SJCRH30 (cell line): ENCODE measurements around the gene MYO18B. TPM values are rescaled to one million over a fixed set of nuclear protein-coding genes. Genes with fewer than 3 reads are reported as not detected.

Source experiments
- DNase-seq, 2 experiments: peaks; one replicate each; pipeline ENCODE4 v3.0.0-alpha.2; 2015 to 2020
- H3K27ac ChIP-seq: fragments of 250-450 bp; sonication (Bioruptor Pico); 2 replicates; pipeline ENCODE4 v1.5.1; 2020; ENCODE audit warnings: mild to moderate bottlenecking, moderate library complexity
- H3K27me3 ChIP-seq: fragments of 250-450 bp; sonication (Bioruptor Pico); 2 replicates; pipeline ENCODE4 v1.5.1; 2020; ENCODE audit warnings: mild to moderate bottlenecking, moderate library complexity
- H3K36me3 ChIP-seq: fragments of 250-450 bp; sonication (Bioruptor Pico); 2 replicates; pipeline ENCODE4 v1.5.1; 2020; ENCODE audit warnings: mild to moderate bottlenecking, moderate library complexity
- H3K4me1 ChIP-seq: fragments of 250-450 bp; sonication (Bioruptor Pico); 2 replicates; pipeline ENCODE4 v1.5.1; 2020; ENCODE audit warnings: mild to moderate bottlenecking, moderate library complexity
- H3K4me3 ChIP-seq: fragments of 250-450 bp; sonication (Bioruptor Pico); 2 replicates; pipeline ENCODE4 v1.5.1; 2020; ENCODE audit warnings: mild to moderate bottlenecking, moderate library complexity
- H3K9me3 ChIP-seq: fragments of 250-450 bp; sonication (Bioruptor Pico); replicated peaks from 2 replicates; pipeline ENCODE4 v1.5.1; 2020; ENCODE audit warnings: mild to moderate bottlenecking, moderate library complexity
- total RNA-seq: library from RNA; depleted of rRNA; stranded (reverse); fragments of >200 nt; shearing (Covaris generic); gene quantifications from 2 replicates; pipeline ENCODE4 v1.2.3, GENCODE V29; 2014

Gene MYO18B
- total RNA-seq, 1 experiment from 2014 or later: 40.6 TPM

DNA sequence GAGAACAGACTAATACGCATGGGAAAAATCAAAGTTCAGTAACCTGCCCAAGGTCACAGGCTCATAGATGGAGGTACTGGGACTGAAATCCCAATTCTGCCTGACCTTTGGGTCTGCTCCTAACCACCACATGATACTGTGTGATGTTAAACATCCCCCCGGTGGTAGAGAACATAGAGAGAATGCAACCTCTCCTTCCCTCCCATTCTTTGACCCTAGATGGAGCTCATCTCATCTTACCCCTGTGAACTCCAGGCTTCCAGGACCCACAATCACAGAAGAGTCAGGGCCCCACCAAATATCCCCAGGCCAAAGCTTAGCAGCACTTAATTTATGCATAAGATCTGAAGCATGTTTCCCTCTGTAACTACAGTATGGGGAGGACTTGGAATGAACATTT is 198.5 kb downstream of the MYO18B start:
- Histone ChIP-seq H3K27ac (no peak overlapping the region), H3K4me1 (peaks cover 30% of the 10 kb centered on the region), H3K27me3 (no peaks in the 10 kb centered on the region), H3K4me3 (no peak overlapping the region), H3K9me3 (no peaks in the 10 kb centered on the region), H3K36me3 (peaks cover 40% of the 10 kb centered on the region)
- DNase-seq: no peak

DNA sequence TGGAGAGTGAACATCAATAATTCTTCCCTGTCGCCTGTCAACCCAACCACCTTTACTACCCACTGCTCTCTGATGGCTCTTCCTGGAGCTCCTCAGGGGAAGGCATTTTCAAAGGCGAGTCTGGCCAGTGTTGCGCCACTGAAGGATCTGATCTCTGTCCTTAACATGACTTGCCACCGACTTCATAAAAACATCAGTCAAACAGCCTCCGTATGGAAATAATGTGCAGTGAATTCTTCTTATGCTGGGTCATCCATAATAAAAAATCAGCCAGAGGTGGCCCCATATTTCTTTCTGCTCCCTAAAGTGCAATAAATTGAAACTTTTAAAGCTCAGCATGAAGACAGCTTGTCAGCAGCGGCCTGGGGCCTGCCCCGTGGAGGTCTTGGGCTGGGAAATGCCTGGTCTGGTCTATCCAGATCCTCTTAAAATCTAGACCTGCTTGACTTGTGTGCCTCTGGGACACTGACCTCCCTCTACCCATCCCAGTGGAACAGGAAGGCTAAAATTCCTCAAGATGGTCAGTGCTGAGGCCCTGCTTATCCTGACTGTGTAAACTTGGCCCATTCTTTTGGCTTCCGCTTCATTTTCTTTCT is 199.5 kb downstream of the MYO18B start:
- Histone ChIP-seq H3K27me3 (no peaks in the 10 kb centered on the region), H3K9me3 (no peaks in the 10 kb centered on the region), H3K36me3 (peaks cover 40% of the 10 kb centered on the region), H3K4me3 (no peak overlapping the region), H3K4me1 (peaks cover 30% of the 10 kb centered on the region), H3K27ac (peak overlapping the region; percentile 84)
- no peak for DNase-seq

- H3K36me3 ChIP-seq: peaks cover 42% of the 10 kb centered on the region
- H3K4me1 ChIP-seq: peaks cover 30% of the 10 kb centered on the region
- H3K27me3 ChIP-seq: no peaks in the 10 kb centered on the region
- peak overlapping the region; percentile 84 for H3K27ac ChIP-seq
- peak; percentile 83 to 91 for DNase-seq
- H3K4me3 ChIP-seq: no peak overlapping the region
- H3K9me3 ChIP-seq: no peaks in the 10 kb centered on the region
These were observed 200.3 kb downstream of the MYO18B start for GRCh38 chr22:25942115-25942855.

DNA sequence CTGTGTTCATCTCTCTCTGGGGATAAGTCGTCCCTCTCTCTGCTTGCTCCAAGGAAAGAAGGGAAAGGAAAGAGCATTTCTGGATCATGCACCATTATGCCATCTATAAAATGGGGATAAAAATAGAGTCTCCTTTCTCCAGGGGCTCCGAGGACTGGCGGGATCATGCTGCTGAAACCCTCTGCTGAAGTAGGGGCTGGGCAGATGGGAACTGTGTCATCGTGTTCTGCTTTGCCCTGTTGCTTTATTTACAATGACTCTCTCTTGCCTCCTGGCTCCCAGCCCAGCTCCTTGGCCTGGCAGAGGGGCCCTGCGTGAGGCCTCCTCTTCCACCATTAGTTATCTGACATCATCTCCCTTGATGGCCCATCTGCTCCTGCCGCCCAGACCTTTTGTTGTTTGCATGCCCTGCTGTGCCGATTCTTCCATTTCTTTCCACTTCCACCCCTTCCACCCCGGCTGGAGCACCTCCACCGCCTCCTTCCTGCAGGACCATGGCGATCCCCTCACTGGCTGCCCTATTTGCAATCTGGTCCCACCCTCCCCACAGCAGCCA is 200.9 kb downstream of the MYO18B start:
- Histone ChIP-seq H3K4me1 (peaks cover 30% of the 10 kb centered on the region), H3K27ac (peak overlapping the region; percentile 84), H3K36me3 (peaks cover 41% of the 10 kb centered on the region), H3K4me3 (no peak overlapping the region), H3K27me3 (no peaks in the 10 kb centered on the region), H3K9me3 (no peaks in the 10 kb centered on the region)
- DNase-seq: peak; percentile 89 to 90

DNA sequence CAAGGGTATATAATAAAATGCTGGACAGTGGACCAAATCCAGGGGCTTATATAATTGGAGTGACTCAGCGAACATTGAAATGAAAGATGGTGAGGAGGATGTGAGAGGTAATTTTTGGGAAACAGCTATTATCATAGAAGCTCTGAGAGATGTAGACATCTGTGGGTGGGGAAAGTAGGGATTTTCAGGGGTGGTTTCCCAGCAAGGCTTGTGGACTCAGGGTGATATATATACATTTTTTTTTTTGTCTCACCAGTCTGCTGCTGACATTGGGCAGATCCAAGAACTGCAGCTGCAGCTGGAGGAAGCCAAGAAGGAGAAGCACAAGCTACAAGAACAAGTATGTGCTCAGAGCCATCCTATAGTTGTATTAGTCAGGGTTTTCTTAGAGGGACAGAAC is 208.1 kb downstream of the MYO18B start:
- Histone ChIP-seq H3K27ac (no peak overlapping the region), H3K4me1 (no peaks in the 10 kb centered on the region), H3K9me3 (no peaks in the 10 kb centered on the region), H3K4me3 (no peak overlapping the region), H3K27me3 (no peaks in the 10 kb centered on the region), H3K36me3 (peaks cover 88% of the 10 kb centered on the region)
- DNase-seq: no peak

DNA sequence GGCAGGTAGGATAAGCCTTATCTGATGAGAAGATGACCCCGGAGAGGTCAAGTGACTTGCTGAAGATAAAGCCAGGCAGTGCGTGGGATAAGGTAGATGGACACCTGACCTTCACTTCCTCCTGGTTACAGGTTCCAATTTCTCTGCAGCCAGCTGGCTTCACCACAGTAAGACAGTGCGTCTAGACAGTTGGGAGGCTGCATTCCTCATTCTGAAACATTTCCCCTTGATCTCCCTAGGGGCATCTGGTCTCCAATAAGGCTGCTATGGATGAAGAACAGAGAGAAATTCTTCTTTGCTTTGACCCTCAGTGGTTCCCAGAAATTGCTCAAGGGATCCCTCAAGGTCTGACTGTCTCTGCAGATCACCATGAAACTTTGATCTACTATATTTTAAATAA is 211.3 kb downstream of the MYO18B start:
- Histone ChIP-seq H3K27ac (no peak overlapping the region), H3K27me3 (no peaks in the 10 kb centered on the region), H3K36me3 (peaks cover 84% of the 10 kb centered on the region), H3K9me3 (no peaks in the 10 kb centered on the region), H3K4me1 (no peaks in the 10 kb centered on the region), H3K4me3 (no peak overlapping the region)
- DNase-seq: no peak

GRCh38 chr22:25953919-25954318 is 211.9 kb downstream of the MYO18B start:
- Histone ChIP-seq H3K36me3 (peaks cover 85% of the 10 kb centered on the region), H3K27me3 (no peaks in the 10 kb centered on the region)

DNA sequence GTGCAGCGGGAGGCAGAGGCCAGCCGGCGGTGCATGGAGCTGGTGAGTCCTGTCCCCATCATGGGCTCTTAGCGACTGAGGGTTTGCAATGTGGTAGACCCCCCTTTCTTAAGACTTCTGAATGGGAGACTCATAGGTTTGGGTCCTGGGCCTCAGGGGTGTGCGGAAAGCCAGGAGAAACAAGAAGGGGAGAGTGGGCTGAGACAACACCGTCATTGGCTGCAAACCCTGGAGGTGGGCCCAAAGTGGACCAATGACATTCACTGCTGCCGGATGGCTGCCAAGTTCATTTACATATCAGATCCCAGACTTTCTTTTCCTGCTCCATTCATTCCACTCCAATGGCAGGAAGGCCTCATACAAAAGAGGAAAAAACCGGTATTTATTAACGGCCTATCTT is 213.3 kb downstream of the MYO18B start:
- Histone ChIP-seq H3K9me3 (no peaks in the 10 kb centered on the region), H3K36me3 (peaks cover 74% of the 10 kb centered on the region), H3K27ac (no peak overlapping the region), H3K4me1 (no peaks in the 10 kb centered on the region), H3K4me3 (no peak overlapping the region), H3K27me3 (no peaks in the 10 kb centered on the region)
- DNase-seq: no peak

More at GRCh38 chr22:25953919-25954318, 211.9 kb downstream of the MYO18B start:
- Histone ChIP-seq H3K9me3 (no peaks in the 10 kb centered on the region), H3K4me1 (no peaks in the 10 kb centered on the region), H3K4me3 (no peak overlapping the region), H3K27ac (no peak overlapping the region)
- no peak for DNase-seq

- DNase-seq: no peak
- peaks cover 66% of the 10 kb centered on the region for H3K36me3 ChIP-seq
- no peak overlapping the region for H3K27ac ChIP-seq
- no peaks in the 10 kb centered on the region for H3K4me1 ChIP-seq
- no peaks in the 10 kb centered on the region for H3K9me3 ChIP-seq
- H3K27me3 ChIP-seq: no peaks in the 10 kb centered on the region
- H3K4me3 ChIP-seq: no peak overlapping the region
These were observed 214.8 kb downstream of the MYO18B start for GRCh38 chr22:25956801-25957200.

- Histone ChIP-seq H3K4me1 (no peaks in the 10 kb centered on the region), H3K36me3 (peaks cover 66% of the 10 kb centered on the region), H3K9me3 (no peaks in the 10 kb centered on the region), H3K27ac (no peak overlapping the region), H3K4me3 (no peak overlapping the region), H3K27me3 (no peaks in the 10 kb centered on the region)
- DNase-seq: no peak
These were observed 218.1 kb downstream of the MYO18B start for GRCh38 chr22:25959818-25960774.

- no peak overlapping the region for H3K27ac ChIP-seq
- H3K9me3 ChIP-seq: no peaks in the 10 kb centered on the region
- no peak for DNase-seq
- H3K36me3 ChIP-seq: peaks cover 62% of the 10 kb centered on the region
- no peaks in the 10 kb centered on the region for H3K27me3 ChIP-seq
- H3K4me3 ChIP-seq: no peak overlapping the region
- no peaks in the 10 kb centered on the region for H3K4me1 ChIP-seq
These were observed 219.7 kb downstream of the MYO18B start for GRCh38 chr22:25961699-25962098.

GRCh38 chr22:25962711-25963110 is 220.7 kb downstream of the MYO18B start:
- no peaks in the 10 kb centered on the region for H3K9me3 ChIP-seq
- H3K27me3 ChIP-seq: no peaks in the 10 kb centered on the region
- H3K27ac ChIP-seq: no peak overlapping the region
- DNase-seq: no peak
- peaks cover 54% of the 10 kb centered on the region for H3K36me3 ChIP-seq
- H3K4me1 ChIP-seq: no peaks in the 10 kb centered on the region
- H3K4me3 ChIP-seq: no peak overlapping the region

DNA sequence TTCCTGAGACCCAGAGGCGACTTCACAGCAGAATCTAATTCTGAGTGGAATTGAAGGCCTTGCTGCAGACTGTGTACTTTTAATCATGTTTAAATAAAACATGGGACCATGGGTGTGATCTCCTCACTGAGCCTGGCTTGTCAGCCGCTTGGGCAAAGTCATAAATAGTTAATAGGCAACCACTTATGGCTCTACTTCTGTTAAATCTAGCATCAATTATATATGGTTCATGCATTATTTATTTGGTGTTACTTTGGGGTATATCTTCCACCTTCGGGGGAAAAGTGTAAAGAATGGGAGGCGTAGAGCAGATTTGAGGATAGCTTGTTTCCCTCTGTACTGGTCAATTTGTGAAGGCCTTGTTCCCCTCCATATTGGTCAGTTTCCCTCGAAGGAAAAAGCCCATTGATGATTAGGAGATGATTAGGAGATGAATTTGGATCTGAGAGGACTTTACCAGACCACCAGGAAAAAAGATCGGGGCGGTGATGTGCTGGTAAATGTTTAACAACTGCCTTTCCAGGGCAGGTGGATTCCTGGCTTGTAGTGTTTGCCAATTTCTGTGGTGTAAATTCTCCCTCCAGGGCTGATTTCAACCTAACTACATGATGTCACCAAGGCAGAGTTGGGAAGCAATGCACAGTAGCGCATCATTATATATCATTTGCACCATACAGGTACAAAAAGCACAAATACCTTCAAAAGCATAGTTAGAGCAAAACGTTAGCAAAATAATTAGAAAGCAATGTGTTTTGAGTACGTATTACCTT is 223.2 kb downstream of the MYO18B start:
- Histone ChIP-seq H3K27me3 (no peaks in the 10 kb centered on the region), H3K4me1 (peaks cover 4% of the 10 kb centered on the region; the same call in 1 of the 2 replicates), H3K27ac (no peak overlapping the region), H3K9me3 (no peaks in the 10 kb centered on the region), H3K36me3 (peaks cover 50% of the 10 kb centered on the region), H3K4me3 (no peak overlapping the region)
- no peak for DNase-seq

GRCh38 chr22:25966448-25966913 is 224.5 kb downstream of the MYO18B start:
- H3K9me3 ChIP-seq: no peaks in the 10 kb centered on the region

More at GRCh38 chr22:25966448-25966913, 224.5 kb downstream of the MYO18B start:
- Histone ChIP-seq H3K4me1 (peaks cover 4% of the 10 kb centered on the region; the same call in 1 of the 2 replicates), H3K4me3 (no peak overlapping the region), H3K36me3 (peaks cover 55% of the 10 kb centered on the region), H3K27ac (no peak overlapping the region), H3K27me3 (no peaks in the 10 kb centered on the region)
- no peak for DNase-seq
